Measurements from ENCODE around the gene DNAJC16. TPM values are rescaled to one million over a fixed set of nuclear protein-coding genes. Genes with fewer than 3 reads are reported as not detected.

DNAJC16 gene
- total RNA-seq, 1 experiment from 2014 or later = 9.2 TPM

GRCh38 chr1:15493869-15494390 is 32.7 kb upstream of the DNAJC16 start:
- POLR2A ChIA-PET (ENCODE audit: unreplicated experiment) = no interaction called here
- ATAC-seq = no peak
- H3F3A ChIP-seq (ENCODE audit: low read length, unreplicated experiment) = no peaks in the 10 kb centered on the region
- no peaks in the 10 kb centered on the region for H3K36me3 ChIP-seq (ENCODE audit: low read depth, low read length)
- H3K27ac ChIP-seq (ENCODE audit: low read length) = no peak overlapping the region
- H3K4me1 ChIP-seq (ENCODE audit: insufficient read depth, low read length) = no peaks in the 10 kb centered on the region
- no peaks in the 10 kb centered on the region for H3K27me3 ChIP-seq (ENCODE audit: low read length)
- H3K9me3 ChIP-seq (ENCODE audit: low read length) = no peaks in the 10 kb centered on the region
- CTCF ChIA-PET = no interaction called here
- BruUV-seq (replicated peaks) = no TSS peak
- DNase-seq = no peak
- intact Hi-C loops (cut with micrococcal nuclease) = no loop called here
- no peaks in the 10 kb centered on the region for H3K79me2 ChIP-seq (ENCODE audit: low read length)
- no peak for TF ChIP-seq EZH2phosphoT487 (IDR thresholded peaks at IDR 0.05; ENCODE audit: borderline replicate concordance, low read length)
- TF ChIP-seq, protein P1, sequence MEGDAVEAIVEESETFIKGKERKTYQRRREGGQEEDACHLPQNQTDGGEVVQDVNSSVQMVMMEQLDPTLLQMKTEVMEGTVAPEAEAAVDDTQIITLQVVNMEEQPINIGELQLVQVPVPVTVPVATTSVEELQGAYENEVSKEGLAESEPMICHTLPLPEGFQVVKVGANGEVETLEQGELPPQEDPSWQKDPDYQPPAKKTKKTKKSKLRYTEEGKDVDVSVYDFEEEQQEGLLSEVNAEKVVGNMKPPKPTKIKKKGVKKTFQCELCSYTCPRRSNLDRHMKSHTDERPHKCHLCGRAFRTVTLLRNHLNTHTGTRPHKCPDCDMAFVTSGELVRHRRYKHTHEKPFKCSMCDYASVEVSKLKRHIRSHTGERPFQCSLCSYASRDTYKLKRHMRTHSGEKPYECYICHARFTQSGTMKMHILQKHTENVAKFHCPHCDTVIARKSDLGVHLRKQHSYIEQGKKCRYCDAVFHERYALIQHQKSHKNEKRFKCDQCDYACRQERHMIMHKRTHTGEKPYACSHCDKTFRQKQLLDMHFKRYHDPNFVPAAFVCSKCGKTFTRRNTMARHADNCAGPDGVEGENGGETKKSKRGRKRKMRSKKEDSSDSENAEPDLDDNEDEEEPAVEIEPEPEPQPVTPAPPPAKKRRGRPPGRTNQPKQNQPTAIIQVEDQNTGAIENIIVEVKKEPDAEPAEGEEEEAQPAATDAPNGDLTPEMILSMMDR (conservative IDR thresholded peaks at IDR 0.05; ENCODE audit: low read depth, low read length) = no peak
- no peak for TF ChIP-seq EZH2 (IDR thresholded peaks at IDR 0.05; ENCODE audit: low read length, unreplicated experiment)
- no peak overlapping the region for H3K9ac ChIP-seq (ENCODE audit: low read length)
- no peaks in the 10 kb centered on the region for H4K20me1 ChIP-seq (ENCODE audit: low read length)
- H2AFZ ChIP-seq (ENCODE audit: low read length) = no peak overlapping the region
- no peaks in the 10 kb centered on the region for H3K9me2 ChIP-seq (replicated peaks; ENCODE audit: low read length)
- no peak overlapping the region for H3K4me2 ChIP-seq (ENCODE audit: low read length)
- no peak overlapping the region for H3K4me3 ChIP-seq (ENCODE audit: low read length)

- DNase-seq = no peak
- no TSS peak for BruUV-seq (replicated peaks)
- POLR2A ChIA-PET (ENCODE audit: unreplicated experiment) = no interaction called here
Measured at GRCh38 chr1:15500184-15501178, 26.2 kb upstream of the DNAJC16 start.

More at GRCh38 chr1:15500184-15501178, 26.2 kb upstream of the DNAJC16 start:
- H3K36me3 ChIP-seq (ENCODE audit: low read depth, low read length) = no peaks in the 10 kb centered on the region
- H3K79me2 ChIP-seq (ENCODE audit: low read length) = no peaks in the 10 kb centered on the region
- ATAC-seq = no peak
- no peak overlapping the region for H3K4me3 ChIP-seq (ENCODE audit: low read length)
- H3K27ac ChIP-seq (ENCODE audit: low read length) = no peak overlapping the region
- CTCF ChIA-PET = no interaction called here
- no peak overlapping the region for H3K9ac ChIP-seq (ENCODE audit: low read length)
- no peak overlapping the region for H2AFZ ChIP-seq (ENCODE audit: low read length)
- intact Hi-C loops (cut with micrococcal nuclease) = loop anchor here (1.0 to 5.0 kb wide), 4 partner anchors 24 to 176 kb away; partner anchors contain the start of gene CASP9
- H3K9me3 ChIP-seq (ENCODE audit: low read length) = no peaks in the 10 kb centered on the region
- H4K20me1 ChIP-seq (ENCODE audit: low read length) = no peaks in the 10 kb centered on the region
- H3K4me1 ChIP-seq (ENCODE audit: insufficient read depth, low read length) = no peaks in the 10 kb centered on the region
- H3K4me2 ChIP-seq (ENCODE audit: low read length) = no peak overlapping the region
- TF ChIP-seq EZH2 (IDR thresholded peaks at IDR 0.05; ENCODE audit: low read length, unreplicated experiment) (no peak), EZH2phosphoT487 (IDR thresholded peaks at IDR 0.05; ENCODE audit: borderline replicate concordance, low read length) (no peak)
- TF ChIP-seq, protein P1 (conservative IDR thresholded peaks at IDR 0.05; ENCODE audit: low read depth, low read length) = no peak
- no peaks in the 10 kb centered on the region for H3K27me3 ChIP-seq (ENCODE audit: low read length)
- H3K9me2 ChIP-seq (replicated peaks; ENCODE audit: low read length) = no peaks in the 10 kb centered on the region
- no peaks in the 10 kb centered on the region for H3F3A ChIP-seq (ENCODE audit: low read length, unreplicated experiment)

Measured in PC-3 (cell line).